Vagina (tissue), 2 donors: ENCODE measurements around the gene GCDH. TPM values are rescaled to one million over a fixed set of nuclear protein-coding genes. Genes with fewer than 3 reads are reported as not detected.

Experiments used
- DNase-seq, 2 donors: peaks; one replicate each; pipeline ENCODE4 v3.0.0-alpha.2; 2017; ENCODE audit errors: extremely low spot score in 2 of 2
- H3K27ac ChIP-seq: fragments of 200-600 bp; sonication (generic); one replicate; pipeline ENCODE4 v1.5.1; 2019
- H3K27me3 ChIP-seq: fragments of 200-600 bp; sonication (generic); one replicate; pipeline ENCODE4 v1.5.1; 2019
- H3K36me3 ChIP-seq, 2 donors: fragments of 200-600 bp; sonication (generic); one replicate each; pipeline ENCODE4 v1.5.1; 2017 to 2019
- H3K4me1 ChIP-seq: fragments of 200-600 bp; sonication (generic); one replicate; pipeline ENCODE4 v1.5.1; 2019
- H3K4me3 ChIP-seq, 2 donors: fragments of 200-600 bp; sonication (generic); 1 replicate in 1 of 2; 2 replicates in 1 of 2; pipeline ENCODE4 v1.5.1; 2016 to 2019
- H3K9me3 ChIP-seq: fragments of 200-600 bp; sonication (generic); one replicate; pipeline ENCODE4 v1.5.1; 2019
- POLR2A ChIP-seq, 2 donors: fragments of 450-650 bp; IDR thresholded peaks; one replicate each; pipeline ENCODE4 v1.6.1; 2017; ENCODE audit warnings: antibody characterized with exemption in 2 of 2, mild to moderate bottlenecking in 2 of 2, moderate library complexity in 2 of 2
- POLR2AphosphoS5 ChIP-seq, 2 donors: sonication (generic); formaldehyde crosslinking; IDR thresholded peaks; one replicate each; pipeline ENCODE4 v1.9.0; 2017; ENCODE audit warnings: antibody characterized with exemption in 2 of 2, mild to moderate bottlenecking in 2 of 2, low read depth in 1 of 2; ENCODE audit not compliant: insufficient read depth in 1 of 2
- intact Hi-C: fragments of 100-400 bp; cut with DNase I; formaldehyde crosslinking; loops from one replicate; pipeline ENCODE4 v1.15.1; 2023
- total RNA-seq: library from RNA; depleted of rRNA; stranded (reverse); fragments of >200 nt; gene quantifications from one replicate; pipeline ENCODE4 v1.2.3, GENCODE V29; 2016
- TF ChIP-seq, protein P1 (sequence below), 3 experiments: fragments of 450-650 bp in 2 of 3; fragments of 200-600 bp in 1 of 3; sonication (generic) in 1 of 3; IDR thresholded peaks; one replicate each; pipeline ENCODE4 v1.5.1; 2017 to 2019; ENCODE audit warnings: antibody characterized with exemption in 3 of 3, mild to moderate bottlenecking in 2 of 3, moderate library complexity in 2 of 3

Gene GCDH
- total RNA-seq, 1 donor from 2014 or later: 23.6 TPM

DNA sequence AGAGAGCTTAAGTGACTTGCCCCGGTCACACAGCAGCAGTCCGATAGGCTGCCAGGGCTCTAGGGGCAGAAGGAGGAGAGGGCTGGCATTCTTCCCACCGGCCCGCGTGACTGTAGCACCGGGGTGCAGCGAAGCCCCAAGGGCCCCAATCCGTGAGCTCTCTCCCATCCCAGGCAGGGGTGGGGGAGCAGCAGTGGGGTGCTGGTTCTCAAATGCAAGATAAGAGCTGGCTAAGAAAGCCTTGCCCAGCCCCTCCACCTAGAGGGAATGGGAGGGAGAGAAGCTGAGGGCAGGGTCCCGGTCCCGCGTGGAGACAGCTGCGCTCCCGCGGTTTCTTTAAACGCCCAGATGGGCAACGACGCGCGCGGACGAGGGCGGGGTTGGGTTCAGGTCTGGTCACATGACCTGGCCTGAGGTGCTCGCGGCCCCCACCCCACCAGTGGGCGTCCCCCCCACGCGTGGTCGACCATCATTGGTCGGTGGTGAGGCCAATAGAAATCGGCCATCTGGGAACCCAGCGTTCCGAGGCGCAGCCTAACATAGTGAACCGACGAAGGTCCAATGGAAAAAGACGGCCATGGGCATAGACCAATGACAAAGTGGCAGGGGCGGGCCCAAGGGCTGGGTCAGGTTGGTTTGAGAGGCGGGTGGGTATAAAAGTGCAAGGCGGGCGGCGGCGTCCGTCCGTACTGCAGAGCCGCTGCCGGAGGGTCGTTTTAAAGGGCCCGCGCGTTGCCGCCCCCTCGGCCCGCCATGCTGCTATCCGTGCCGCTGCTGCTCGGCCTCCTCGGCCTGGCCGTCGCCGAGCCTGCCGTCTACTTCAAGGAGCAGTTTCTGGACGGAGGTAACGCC, 47.2 kb downstream of the GCDH start, which contains the start of gene CALR:
Gene CALR (plus strand): TSS at position 683 of the 852 bp plus-strand sequence. CDS start 71 bp downstream, at position 754.
- Histone ChIP-seq H3K36me3 (peaks cover 0 to 35% of the 10 kb centered on the region in 2 donors), H3K4me3 (peak within 1 kb of the TSS; percentile 97 to 100), H3K4me1 (peaks cover 49% of the 10 kb centered on the region), H3K9me3 (no peaks in the 10 kb centered on the region), H3K27me3 (no peaks in the 10 kb centered on the region), H3K27ac (peak within 1 kb of the TSS; percentile 92)
- peak; percentile 98 to 100 for DNase-seq
- intact Hi-C loops: no loop called here
- TF ChIP-seq POLR2AphosphoS5 (IDR thresholded peaks at IDR 0.05; ENCODE audit: insufficient read depth in 1 of 2, low read depth in 1 of 2) (peak; percentile 97 to 100), POLR2A (IDR thresholded peaks at IDR 0.05) (peak; percentile 95 to 99)
- TF ChIP-seq, protein P1, sequence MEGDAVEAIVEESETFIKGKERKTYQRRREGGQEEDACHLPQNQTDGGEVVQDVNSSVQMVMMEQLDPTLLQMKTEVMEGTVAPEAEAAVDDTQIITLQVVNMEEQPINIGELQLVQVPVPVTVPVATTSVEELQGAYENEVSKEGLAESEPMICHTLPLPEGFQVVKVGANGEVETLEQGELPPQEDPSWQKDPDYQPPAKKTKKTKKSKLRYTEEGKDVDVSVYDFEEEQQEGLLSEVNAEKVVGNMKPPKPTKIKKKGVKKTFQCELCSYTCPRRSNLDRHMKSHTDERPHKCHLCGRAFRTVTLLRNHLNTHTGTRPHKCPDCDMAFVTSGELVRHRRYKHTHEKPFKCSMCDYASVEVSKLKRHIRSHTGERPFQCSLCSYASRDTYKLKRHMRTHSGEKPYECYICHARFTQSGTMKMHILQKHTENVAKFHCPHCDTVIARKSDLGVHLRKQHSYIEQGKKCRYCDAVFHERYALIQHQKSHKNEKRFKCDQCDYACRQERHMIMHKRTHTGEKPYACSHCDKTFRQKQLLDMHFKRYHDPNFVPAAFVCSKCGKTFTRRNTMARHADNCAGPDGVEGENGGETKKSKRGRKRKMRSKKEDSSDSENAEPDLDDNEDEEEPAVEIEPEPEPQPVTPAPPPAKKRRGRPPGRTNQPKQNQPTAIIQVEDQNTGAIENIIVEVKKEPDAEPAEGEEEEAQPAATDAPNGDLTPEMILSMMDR (IDR thresholded peaks at IDR 0.05): no peak

DNA sequence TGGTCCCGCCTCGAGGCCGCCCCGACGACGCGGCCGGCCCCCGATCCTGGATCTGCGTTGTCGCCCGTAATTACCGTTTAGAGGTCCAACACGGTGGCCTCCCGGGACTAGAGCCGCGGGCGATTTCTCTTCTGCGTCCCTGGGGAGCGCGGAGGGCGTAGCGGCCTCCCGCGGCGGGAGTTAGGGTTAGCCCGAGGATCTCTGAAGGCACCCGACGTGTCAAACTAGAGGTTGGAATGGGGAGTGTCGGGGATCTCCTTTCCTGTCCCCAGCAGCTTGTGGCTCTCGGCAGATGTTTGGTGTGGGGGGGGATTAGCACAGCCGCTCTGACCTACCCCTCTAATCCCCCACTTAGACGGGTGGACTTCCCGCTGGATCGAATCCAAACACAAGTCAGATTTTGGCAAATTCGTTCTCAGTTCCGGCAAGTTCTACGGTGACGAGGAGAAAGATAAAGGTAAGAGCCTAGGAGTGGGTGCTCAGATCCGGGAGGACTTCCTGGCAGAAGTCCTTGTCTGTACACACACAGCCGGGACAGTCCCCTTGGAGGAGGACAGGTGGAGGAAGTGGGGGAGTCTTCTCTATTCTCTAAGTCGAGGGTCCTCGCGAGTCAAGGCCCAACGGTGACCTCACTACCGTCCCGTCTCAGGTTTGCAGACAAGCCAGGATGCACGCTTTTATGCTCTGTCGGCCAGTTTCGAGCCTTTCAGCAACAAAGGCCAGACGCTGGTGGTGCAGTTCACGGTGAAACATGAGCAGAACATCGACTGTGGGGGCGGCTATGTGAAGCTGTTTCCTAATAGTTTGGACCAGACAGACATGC, 48.0 kb downstream of the GCDH start:
- H3K36me3 ChIP-seq: peaks cover 0 to 43% of the 10 kb centered on the region in 2 donors
- peak overlapping the region; percentile 92 for H3K27ac ChIP-seq
- TF ChIP-seq POLR2A (IDR thresholded peaks at IDR 0.05) (no peak), POLR2AphosphoS5 (IDR thresholded peaks at IDR 0.05; ENCODE audit: insufficient read depth in 1 of 2, low read depth in 1 of 2) (peak in 1 of 2 donors; percentile 76)
- TF ChIP-seq, protein P1 (IDR thresholded peaks at IDR 0.05): peak in 1 of 3 experiments; percentile 5
- H3K4me3 ChIP-seq: peak overlapping the region; percentile 97 to 100
- DNase-seq: no peak
- no peaks in the 10 kb centered on the region for H3K27me3 ChIP-seq
- intact Hi-C loops: no loop called here
- no peaks in the 10 kb centered on the region for H3K9me3 ChIP-seq
- H3K4me1 ChIP-seq: peaks cover 56% of the 10 kb centered on the region

DNA sequence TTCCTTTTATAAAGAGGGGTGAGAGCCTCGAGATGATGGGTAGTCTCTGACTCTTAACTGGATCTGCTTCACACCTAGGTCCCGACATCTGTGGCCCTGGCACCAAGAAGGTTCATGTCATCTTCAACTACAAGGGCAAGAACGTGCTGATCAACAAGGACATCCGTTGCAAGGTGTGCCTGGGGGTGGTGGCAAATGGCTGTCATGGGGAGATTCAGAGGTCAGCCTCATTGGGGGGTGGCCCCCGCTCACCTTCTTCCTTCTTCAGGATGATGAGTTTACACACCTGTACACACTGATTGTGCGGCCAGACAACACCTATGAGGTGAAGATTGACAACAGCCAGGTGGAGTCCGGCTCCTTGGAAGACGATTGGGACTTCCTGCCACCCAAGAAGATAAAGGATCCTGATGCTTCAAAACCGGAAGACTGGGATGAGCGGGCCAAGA, 49.0 kb downstream of the GCDH start:
- peak overlapping the region; percentile 92 for H3K27ac ChIP-seq
- no peaks in the 10 kb centered on the region for H3K9me3 ChIP-seq
- intact Hi-C loops: no loop called here
- peaks cover 0 to 50% of the 10 kb centered on the region in 2 donors for H3K36me3 ChIP-seq
- no peaks in the 10 kb centered on the region for H3K27me3 ChIP-seq
- TF ChIP-seq, protein P1 (IDR thresholded peaks at IDR 0.05): no peak
- TF ChIP-seq POLR2A (IDR thresholded peaks at IDR 0.05): no peak
- TF ChIP-seq POLR2AphosphoS5 (IDR thresholded peaks at IDR 0.05; ENCODE audit: insufficient read depth in 1 of 2, low read depth in 1 of 2): no peak
- H3K4me1 ChIP-seq: peaks cover 66% of the 10 kb centered on the region
- DNase-seq: no peak
- H3K4me3 ChIP-seq: peak overlapping the region; percentile 97 to 100

DNA sequence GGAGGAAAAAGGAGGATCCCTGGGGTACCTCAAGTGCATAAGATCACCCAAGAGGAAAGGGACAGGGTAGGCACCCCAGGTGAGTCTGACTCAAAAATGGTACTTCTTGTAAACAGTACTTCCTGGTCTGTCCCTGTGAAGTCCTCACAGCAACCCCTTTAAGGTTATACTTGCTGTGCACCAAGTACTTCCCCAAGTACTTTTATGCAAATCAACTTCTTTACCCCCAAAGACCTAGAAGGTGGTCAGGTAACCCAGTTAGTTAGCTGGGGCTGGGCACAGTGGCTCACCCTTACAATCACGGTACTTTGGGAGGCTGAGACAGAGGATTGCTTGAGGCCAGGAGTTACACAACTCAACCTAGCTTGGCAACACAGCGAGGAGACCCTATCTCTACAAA, 49.9 kb downstream of the GCDH start:
- Histone ChIP-seq H3K36me3 (peaks cover 0 to 50% of the 10 kb centered on the region in 2 donors), H3K27ac (no peak overlapping the region), H3K9me3 (no peaks in the 10 kb centered on the region), H3K27me3 (no peaks in the 10 kb centered on the region), H3K4me3 (peak overlapping the region in 1 of 2 donors; percentile 100), H3K4me1 (peaks cover 70% of the 10 kb centered on the region)
- DNase-seq: no peak
- no peak for TF ChIP-seq POLR2A (IDR thresholded peaks at IDR 0.05)
- TF ChIP-seq, protein P1 (IDR thresholded peaks at IDR 0.05): no peak
- no peak for TF ChIP-seq POLR2AphosphoS5 (IDR thresholded peaks at IDR 0.05; ENCODE audit: insufficient read depth in 1 of 2, low read depth in 1 of 2)
- intact Hi-C loops: no loop called here
